HepG2 (cell line): ENCODE measurements around the gene NT5C. TPM values are rescaled to one million over a fixed set of nuclear protein-coding genes. Genes with fewer than 3 reads are reported as not detected.

Source experiments
- ARID2 ChIP-seq: sonication (generic); formaldehyde crosslinking; IDR thresholded peaks from 2 replicates; pipeline ENCODE4 v1.8.1; 2022; ENCODE audit warnings: mild to moderate bottlenecking, missing genetic modification reagents, borderline replicate concordance
- ARID5B ChIP-seq: IDR thresholded peaks from 2 replicates; pipeline ENCODE4 v1.4.0; 2020; ENCODE audit warnings: mild to moderate bottlenecking, missing genetic modification reagents
- CBX5 ChIP-seq: sonication (generic); formaldehyde crosslinking; IDR thresholded peaks from 2 replicates; pipeline ENCODE4 v1.4.0; 2020; ENCODE audit warnings: missing genetic modification reagents, borderline replicate concordance
- EEA1 ChIP-seq: sonication (generic); formaldehyde crosslinking; IDR thresholded peaks from 2 replicates; pipeline ENCODE4 v1.5.1; 2020; ENCODE audit warnings: mild to moderate bottlenecking, missing genetic modification reagents, borderline replicate concordance
- ELF3 ChIP-seq: IDR thresholded peaks from 2 replicates; pipeline ENCODE4 v1.6.1; 2016; ENCODE audit warnings: missing genetic modification reagents, missing compliant biosample characterization
- GABPB1 ChIP-seq: IDR thresholded peaks from 2 replicates; pipeline ENCODE4 v1.6.1; 2016; ENCODE audit warnings: mild to moderate bottlenecking, missing genetic modification reagents, moderate library complexity, missing compliant biosample characterization
- HOXA9 ChIP-seq: sonication (generic); formaldehyde crosslinking; IDR thresholded peaks from 2 replicates; pipeline ENCODE4 v1.8.1; 2022; ENCODE audit warnings: missing genetic modification reagents, mild to moderate bottlenecking, moderate library complexity, borderline replicate concordance
- IRF2 ChIP-seq: IDR thresholded peaks from 2 replicates; pipeline ENCODE4 v1.6.1; 2018; ENCODE audit warnings: missing genetic modification reagents, missing compliant biosample characterization
- KMT2A ChIP-seq: sonication (generic); formaldehyde crosslinking; IDR thresholded peaks from 2 replicates; pipeline ENCODE4 v1.4.0; 2020; ENCODE audit warnings: missing genetic modification reagents
- MLX ChIP-seq: IDR thresholded peaks from 2 replicates; pipeline ENCODE4 v1.6.1; 2016
- PRDM4 ChIP-seq: sonication (generic); formaldehyde crosslinking; IDR thresholded peaks from 2 replicates; pipeline ENCODE4 v1.9.0; 2021; ENCODE audit warnings: missing genetic modification reagents, borderline replicate concordance
- SMC3 ChIP-seq: IDR thresholded peaks from 2 replicates; pipeline ENCODE4 v1.6.1; 2011; ENCODE audit warnings: low read length, improper control_type of control experiment
- TRIM24 ChIP-seq: sonication (generic); formaldehyde crosslinking; IDR thresholded peaks from 2 replicates; pipeline ENCODE4 v1.8.0; 2022; ENCODE audit warnings: mild to moderate bottlenecking, missing genetic modification reagents
- ZBTB7B ChIP-seq: sonication (generic); formaldehyde crosslinking; IDR thresholded peaks from 2 replicates; pipeline ENCODE4 v1.4.0; 2020; ENCODE audit warnings: missing genetic modification reagents
- ZFX ChIP-seq: sonication (generic); formaldehyde crosslinking; IDR thresholded peaks from 2 replicates; pipeline ENCODE4 v1.4.0; 2020; ENCODE audit warnings: mild to moderate bottlenecking, low read depth, missing genetic modification reagents, moderate library complexity
- ZNF138 ChIP-seq: sonication (generic); formaldehyde crosslinking; IDR thresholded peaks from 2 replicates; pipeline ENCODE4 v1.5.0; 2020; ENCODE audit warnings: mild to moderate bottlenecking, low read depth, missing genetic modification reagents
- ZNF224 ChIP-seq: sonication (generic); formaldehyde crosslinking; IDR thresholded peaks from 2 replicates; pipeline ENCODE4 v1.5.0; 2020; ENCODE audit warnings: mild to moderate bottlenecking, missing genetic modification reagents
- ZNF260 ChIP-seq: sonication (generic); formaldehyde crosslinking; IDR thresholded peaks from 2 replicates; pipeline ENCODE4 v1.4.0; 2020; ENCODE audit warnings: missing genetic modification reagents, low read depth, mild to moderate bottlenecking, borderline replicate concordance
- ZNF335 ChIP-seq: sonication (generic); formaldehyde crosslinking; IDR thresholded peaks from 2 replicates; pipeline ENCODE4 v1.4.0; 2020; ENCODE audit warnings: missing genetic modification reagents
- ZNF451 ChIP-seq: sonication (generic); formaldehyde crosslinking; IDR thresholded peaks from 2 replicates; pipeline ENCODE4 v1.5.0; 2020; ENCODE audit warnings: mild to moderate bottlenecking, missing genetic modification reagents
- ZNF556 ChIP-seq: sonication (generic); formaldehyde crosslinking; IDR thresholded peaks from 2 replicates; pipeline ENCODE4 v1.4.0; 2020; ENCODE audit warnings: mild to moderate bottlenecking, missing genetic modification reagents, borderline replicate concordance
- ZNF564 ChIP-seq: sonication (generic); formaldehyde crosslinking; IDR thresholded peaks from 2 replicates; pipeline ENCODE4 v1.8.1; 2023; ENCODE audit warnings: mild to moderate bottlenecking, missing genetic modification reagents
- ZNF577 ChIP-seq: sonication (generic); formaldehyde crosslinking; IDR thresholded peaks from 2 replicates; pipeline ENCODE4 v1.4.0; 2020; ENCODE audit warnings: mild to moderate bottlenecking, low read depth, missing genetic modification reagents, borderline replicate concordance
- ZNF780A ChIP-seq: sonication (generic); formaldehyde crosslinking; IDR thresholded peaks from 2 replicates; pipeline ENCODE4 v1.8.0; 2022; ENCODE audit warnings: mild to moderate bottlenecking, missing genetic modification reagents, moderate library complexity
- polyA plus RNA-seq, 8 experiments: library from polyadenylated mRNA; depleted of rRNA in 3 of 8; stranded (reverse) in 7 of 8; unstranded in 1 of 8; fragments of >200 nt; fragmentation: Illumina TruSeq in 4 of 8; extraction: Trizol in 4 of 8; gene quantifications; 2 replicates each; pipeline versions ENCODE4 v1.2.1 to v1.2.3, GENCODE V29; 2011 to 2016; ENCODE audit warnings: low read depth in 4 of 8, missing spikeins in 1 of 8, mixed read lengths in 1 of 8; ENCODE audit not compliant: insufficient read depth in 1 of 8
- total RNA-seq, 5 experiments: library from RNA; depleted of rRNA; stranded (reverse); fragments of >200 nt; fragmentation: Illumina TruSeq; extraction: Trizol; gene quantifications; 2 replicates each; pipeline ENCODE4 v1.2.3, GENCODE V29; 2016; ENCODE audit warnings: low read depth in 1 of 5

Gene NT5C
- total and polyA plus RNA-seq, 2 of the 13 experiments (the other 11 are each of a cell fraction or from before 2014, with no cell fraction given), result 42.8 to 48.6 TPM

- TF ChIP-seq ZNF577 (CRISPR knock-in tag) (no peak), ZNF224 (CRISPR knock-in tag) (no peak; the same call in 1 of the 2 replicates), ZNF138 (CRISPR knock-in tag) (no peak), EEA1 (CRISPR knock-in tag) (no peak), TRIM24 (CRISPR knock-in tag) (no peak), KMT2A (no peak; the same call in 1 of the 2 replicates), ZNF556 (CRISPR knock-in tag) (peak; percentile 68; the same call in 1 of the 2 replicates), ZBTB7B (peak; percentile 59; the same call in 1 of the 2 replicates), ZFX (CRISPR knock-in tag) (peak; percentile 50; the same call in 1 of the 2 replicates), SMC3 (peak; percentile 95), HOXA9 (CRISPR knock-in tag) (no peak), ARID2 (CRISPR knock-in tag) (no peak), ZNF451 (CRISPR knock-in tag) (peak; percentile 44; the same call in 1 of the 2 replicates), ARID5B (CRISPR knock-in tag) (0 out of 2 replicates have a peak, but pooled peaks have one; percentile 39), ZNF564 (CRISPR knock-in tag) (no peak), IRF2 (CRISPR knock-in tag) (peak; percentile 83), ZNF260 (CRISPR knock-in tag) (no peak), MLX (no peak), PRDM4 (CRISPR knock-in tag) (no peak), CBX5 (no peak; the same call in 1 of the 2 replicates), ZNF335 (CRISPR knock-in tag) (peak; percentile 91; the same call in 1 of the 2 replicates), ZNF780A (CRISPR knock-in tag) (no peak), GABPB1 (peak; percentile 68), ELF3 (CRISPR knock-in tag) (peak; percentile 91; the same call in 1 of the 2 replicates)
Measured at GRCh38 chr17:75113798-75114551, 17.6 kb downstream of the NT5C start (continued).
